Measurements from ENCODE around the gene WNK2.
"Not testable (repeated sequence)": the region's sequence is repeated elsewhere in the genome, so short reads cannot be mapped to it uniquely, and the experiment has no call there.

WNK2 gene

DNA sequence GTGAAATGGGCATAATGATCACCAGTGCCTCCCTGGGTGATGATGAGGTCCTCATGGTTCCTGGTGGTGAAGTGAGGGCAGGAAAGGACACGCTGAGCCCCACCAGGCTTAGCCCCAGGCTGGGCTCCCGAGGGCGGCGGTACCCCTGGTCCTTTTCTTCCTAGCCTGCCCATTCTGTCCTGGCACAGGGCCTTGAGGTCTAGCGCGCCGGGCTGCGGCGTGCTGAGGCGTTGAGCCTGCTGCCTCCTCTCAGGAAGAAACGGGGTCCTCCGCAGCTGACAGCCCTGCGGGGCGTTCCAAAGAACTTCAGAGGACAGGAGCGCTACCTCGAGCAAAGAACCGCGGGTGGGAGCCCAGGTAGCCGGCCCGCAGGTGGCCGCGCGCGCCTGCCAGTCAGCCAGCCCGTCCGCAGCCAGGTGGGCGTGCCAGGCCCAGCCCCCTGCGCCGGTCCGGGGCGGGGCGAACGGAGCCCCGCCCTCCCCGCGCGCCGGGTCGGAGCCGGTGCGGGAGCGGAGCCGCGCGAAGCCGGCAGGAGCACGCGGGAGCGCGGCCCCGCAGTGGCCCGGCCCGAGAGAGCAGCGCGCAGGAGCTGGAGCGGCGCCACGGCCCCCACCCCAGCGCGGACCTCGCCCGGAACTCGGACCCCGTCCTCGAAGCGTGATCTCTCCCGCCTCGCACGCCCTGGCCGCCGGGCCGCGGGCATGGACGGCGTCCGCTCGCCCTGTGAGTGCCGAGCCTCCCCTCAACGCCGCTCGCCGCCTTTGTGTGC, at the start of gene WNK2:
Gene WNK2, plus strand, starts transcription at position 477 of the 769 bp plus-strand sequence. CDS start 791 bp downstream, outside the sequence.
- no peak for DNase-seq (ENCODE audit: low spot score)

DNA sequence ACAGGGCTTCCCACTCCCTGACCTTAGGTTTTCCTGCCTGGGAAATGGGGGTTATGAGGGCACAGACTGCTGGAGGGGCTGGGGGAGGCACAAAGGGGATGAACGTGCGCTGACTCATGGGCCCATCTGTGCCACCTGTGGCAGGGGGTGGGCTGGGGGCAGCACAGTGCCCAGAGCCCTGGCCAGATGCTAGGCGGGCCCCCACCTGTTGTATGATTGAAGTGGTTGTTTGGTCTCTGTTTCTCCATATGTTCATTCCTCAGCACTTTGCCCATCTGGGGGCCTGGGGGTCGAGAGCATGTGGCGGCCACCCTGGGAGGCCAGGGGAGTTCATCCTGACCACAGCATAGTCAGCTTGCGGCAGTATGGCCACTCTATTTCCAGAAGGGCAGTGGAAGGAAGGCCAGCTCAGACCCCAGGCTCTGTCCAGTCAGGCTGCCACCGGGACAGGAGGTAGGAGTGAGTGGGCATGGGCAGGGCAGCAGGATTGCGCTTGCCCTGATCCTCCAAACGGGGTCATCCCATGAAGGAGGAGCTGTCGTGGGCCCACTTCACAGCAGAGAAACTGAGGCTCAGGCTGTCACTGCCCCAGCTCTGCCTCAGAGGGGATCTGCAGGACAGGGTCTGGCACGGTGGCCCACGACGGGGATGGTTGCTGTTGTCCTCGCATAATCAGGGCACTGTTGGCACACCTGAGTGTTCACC, 49.0 kb upstream of the WNK2 start:
- DNase-seq (ENCODE audit: low spot score): no peak

DNA sequence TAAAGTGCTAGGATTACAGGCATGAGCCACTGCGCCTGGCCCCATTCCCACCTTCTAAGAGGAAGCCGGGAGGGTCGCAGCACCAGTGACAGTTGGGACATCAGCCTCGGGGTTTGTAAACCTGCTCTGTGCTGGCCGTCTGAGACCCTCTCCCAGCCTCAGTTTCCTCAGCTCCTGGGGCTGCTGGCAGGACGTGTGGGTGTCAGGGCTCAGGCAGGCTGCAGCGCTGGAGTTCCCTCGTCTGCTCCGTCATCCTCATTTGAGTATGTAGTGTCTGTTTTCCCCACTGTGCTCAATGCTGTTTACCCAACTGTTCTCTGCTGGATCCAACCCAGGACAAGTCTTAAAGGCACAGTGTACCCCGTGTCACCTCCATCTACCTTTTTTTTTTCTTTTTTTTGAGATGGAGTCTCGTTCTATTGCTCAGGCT, 47.9 kb upstream of the WNK2 start:
- no peak for DNase-seq (ENCODE audit: low spot score)

DNA sequence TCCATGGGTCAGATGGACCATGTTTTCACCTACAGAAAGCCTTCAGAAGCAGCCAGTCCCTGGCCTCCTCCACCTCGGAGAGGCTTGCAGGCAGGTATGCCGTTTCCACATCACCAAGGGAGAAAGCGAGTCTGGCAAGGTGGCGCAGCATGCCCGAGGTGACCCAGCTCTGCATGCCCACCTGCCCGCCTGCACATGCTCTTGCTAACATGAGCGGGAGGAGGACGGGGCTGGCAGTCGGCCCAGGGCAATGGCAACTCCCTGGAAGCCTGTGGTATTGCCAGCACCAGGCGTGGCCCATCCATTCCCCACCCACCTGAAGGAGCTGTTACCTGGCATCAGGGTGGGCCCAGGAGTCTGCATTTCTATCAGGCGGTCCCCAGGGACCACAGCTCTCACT, 46.6 kb upstream of the WNK2 start:
- DNase-seq (ENCODE audit: low spot score): no peak

DNA sequence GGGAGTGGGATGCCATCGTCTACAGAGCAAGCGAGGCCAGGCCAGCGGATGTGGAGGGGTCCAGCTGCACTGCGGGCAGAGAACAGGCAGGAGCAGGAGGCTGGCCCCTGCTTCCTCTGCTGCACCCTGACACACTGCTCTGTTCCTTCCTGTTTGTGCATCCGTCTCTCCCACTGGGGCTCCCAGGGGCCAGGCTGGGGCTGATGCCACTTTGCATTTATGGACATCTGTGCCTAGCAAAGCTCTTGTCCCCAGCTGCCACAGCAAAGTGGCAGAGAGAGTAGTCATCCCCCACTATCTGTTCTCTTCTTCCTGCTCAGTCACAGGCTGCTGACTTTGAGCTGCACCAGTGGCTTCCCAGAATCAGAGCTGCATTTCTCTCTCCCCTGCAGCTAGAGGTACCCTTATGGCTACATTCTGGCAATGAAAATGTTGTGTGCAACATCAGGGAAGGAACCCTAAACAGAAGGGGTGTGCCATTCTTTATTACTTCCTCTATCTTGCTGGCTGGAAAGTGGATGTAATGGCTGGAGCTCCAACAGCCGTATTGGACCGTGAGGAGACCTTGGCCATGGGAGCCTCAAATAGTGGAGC, 45.7 kb upstream of the WNK2 start:
- no peak for DNase-seq (ENCODE audit: low spot score)

DNA sequence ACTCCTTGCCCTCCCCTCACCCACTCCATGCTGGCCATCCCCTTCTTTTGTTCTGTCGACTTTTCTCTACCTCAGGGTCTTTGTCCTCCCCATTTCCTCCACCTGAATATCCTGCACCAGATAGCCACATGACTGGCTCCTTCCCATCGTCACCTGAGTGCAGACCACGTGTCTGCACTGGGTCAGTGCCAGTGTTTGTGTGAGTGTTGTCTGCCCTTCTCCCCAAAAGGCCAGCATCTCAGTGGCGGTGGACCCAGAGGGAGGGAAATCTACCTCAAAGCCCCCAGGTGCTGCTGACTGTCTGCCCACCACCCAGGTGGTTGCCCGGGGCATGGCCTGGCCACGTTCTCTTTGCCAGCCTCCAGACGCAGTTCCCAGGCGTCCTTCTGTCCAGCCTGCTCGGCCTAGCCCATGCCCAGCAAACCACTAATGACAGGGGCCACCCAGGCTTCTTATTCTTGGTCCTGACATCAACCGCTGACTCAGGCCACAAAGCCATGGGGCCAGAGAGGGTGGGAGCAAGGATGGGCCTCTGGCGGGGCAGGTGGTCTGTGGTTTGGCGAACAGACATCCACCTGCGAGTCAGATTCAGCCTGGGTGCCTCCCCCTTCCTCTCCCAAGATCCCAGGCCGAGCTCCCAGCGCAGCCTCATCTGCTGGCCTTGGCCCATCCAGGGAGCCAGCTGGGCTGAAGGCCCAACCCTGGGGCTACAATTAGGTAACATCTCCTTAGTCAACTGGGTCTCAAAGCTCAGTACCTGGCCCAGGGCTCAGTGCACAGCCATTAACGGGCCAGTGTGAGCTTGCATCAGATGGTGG, 44.4 kb upstream of the WNK2 start:
- DNase-seq (ENCODE audit: low spot score): no peak

DNA sequence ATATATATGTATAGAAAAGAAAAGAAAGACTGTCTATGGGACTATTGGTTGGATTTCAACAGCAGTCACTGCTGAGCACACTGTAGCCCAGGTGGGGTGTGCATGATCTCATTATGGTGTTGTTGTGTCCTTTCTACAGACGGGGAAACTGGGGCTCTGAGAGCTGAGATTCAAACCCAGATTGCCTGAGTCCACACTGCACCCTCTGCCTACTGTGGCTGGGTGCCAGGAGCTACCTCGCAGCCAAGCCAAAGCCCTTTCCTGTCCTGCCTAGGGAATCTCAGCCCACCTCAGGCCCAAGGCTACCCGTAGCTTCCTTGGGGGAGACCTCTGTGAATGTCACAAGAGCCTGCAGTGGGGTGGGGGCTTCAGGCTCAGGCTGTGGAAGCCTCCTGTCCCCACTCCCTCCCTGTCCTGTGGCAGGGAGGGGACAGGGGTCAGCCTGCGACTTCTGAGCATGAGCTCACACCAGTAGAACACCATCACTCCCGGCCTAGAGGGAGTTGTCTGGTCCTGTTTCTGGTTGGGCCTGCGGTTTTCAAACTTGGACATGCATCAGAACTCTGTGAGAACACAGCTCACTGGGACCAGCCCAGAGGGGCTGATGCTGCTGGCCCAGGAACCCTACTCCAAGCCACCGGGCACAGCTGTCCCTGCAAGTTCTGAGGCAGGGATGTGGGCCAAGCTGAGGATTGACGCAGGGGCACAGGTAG, 42.0 kb upstream of the WNK2 start:
- no peak for DNase-seq (ENCODE audit: low spot score)

DNA sequence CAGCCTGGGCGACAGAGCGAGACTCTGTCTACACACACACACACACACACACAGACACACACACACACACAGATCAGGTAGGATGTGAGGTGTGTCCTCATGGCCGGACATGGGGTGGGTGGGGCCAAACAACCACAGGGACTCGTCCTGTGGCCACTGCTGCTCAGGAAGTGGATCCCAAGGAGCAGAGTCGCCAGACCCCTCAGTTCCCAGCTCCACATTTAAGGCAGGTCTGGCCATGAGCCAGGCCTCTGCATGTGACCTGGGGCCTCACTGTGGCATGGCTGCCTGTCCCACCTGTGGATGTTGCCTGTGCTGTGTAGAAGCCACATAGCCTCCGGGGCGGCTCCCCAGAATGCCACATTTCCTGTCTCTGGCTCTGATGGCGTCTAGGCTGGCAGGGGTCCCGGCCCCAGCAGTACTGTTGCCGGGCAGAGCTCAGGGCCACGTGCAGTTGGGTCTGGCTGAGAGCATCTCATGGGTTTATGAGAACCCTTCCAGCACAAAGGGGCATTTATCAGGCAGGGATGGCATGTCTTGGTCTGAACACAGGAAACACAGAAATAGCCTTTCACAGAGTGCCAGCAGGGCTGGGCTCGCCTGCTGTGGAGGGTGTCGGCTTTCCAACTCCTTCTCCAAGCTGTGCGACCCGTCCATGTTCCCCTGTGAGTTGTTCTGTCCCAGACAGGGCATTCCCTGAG, 40.0 kb upstream of the WNK2 start:
- DNase-seq (ENCODE audit: low spot score): no peak

DNA sequence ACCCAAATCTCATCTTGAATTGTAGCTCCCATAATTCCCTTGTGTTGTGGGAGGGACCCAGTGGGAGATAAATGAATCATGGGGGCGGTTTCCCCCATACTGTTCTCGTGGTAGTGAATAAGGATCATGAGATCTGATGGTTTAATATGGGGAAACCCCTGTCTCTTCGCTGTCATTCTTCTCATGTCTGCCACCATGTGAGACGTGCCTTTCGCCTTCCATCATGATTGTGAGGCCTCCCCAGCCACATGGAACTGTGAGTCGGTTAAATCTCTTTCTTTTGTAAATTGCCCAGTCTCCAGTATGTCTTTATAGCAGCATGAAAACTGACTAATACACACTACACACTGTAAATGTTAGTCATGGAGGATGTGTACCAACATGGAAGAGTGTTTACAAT, 37.2 kb upstream of the WNK2 start:
- not testable (repeated sequence) for DNase-seq (ENCODE audit: low spot score)

DNA sequence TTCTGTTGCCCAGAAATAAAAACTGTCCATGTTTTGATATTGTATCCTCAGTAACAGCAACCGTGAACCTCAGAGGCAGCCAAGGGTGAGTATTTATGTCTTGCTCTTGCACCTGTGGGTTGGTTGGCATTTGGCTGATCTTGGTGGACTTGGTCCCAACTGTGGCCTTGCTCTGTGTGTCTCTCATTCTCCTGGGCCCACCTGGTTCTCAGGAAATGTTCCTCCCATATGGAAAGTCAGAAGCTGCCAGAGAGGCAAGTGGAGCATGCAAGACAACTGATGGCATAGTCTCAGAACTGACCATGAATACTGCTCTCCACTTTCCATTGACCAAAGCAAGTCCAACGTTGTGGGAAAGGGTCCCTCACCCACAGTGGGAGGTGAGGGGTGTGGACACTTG, 36.3 kb upstream of the WNK2 start:
- no peak for DNase-seq (ENCODE audit: low spot score)

DNA sequence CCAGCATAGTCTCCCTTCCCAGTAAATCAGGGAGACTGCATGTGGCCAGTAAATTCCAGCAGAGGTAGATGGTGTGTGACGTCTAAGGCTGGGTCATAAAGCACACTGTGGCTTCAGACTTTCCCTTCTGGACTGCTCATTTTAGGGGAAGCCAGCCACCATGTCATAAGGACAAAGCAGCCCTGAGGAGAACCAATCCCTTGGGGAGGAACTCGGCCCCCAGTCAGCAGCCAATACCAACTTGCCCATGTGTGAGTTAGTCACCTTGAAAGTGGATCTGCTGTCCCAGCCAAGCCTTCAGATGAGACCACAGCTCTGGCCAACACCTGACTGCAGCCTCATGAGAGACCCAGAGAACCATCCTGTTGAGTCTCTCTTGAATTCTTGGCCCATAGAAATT, 35.2 kb upstream of the WNK2 start:
- DNase-seq (ENCODE audit: low spot score): no peak

DNA sequence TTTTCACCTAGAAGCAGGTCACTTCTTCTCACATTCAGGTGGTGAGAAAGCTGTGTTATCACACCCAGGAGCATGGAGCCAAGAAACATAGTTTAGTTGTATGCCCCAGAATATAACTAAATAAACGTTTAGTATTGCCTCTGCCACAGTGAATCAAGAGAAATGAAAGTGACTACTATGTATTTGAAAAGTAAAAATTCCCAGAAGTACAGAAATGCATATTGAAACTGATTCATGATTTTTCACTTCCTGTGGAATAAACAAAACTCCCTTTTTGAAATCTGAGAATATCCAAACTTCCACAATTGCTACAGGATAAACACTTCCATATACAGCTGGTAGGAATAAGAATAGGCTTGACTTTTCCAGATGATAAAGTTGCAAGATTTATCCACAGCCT, 34.6 kb upstream of the WNK2 start:
- DNase-seq (ENCODE audit: low spot score): no peak

DNA sequence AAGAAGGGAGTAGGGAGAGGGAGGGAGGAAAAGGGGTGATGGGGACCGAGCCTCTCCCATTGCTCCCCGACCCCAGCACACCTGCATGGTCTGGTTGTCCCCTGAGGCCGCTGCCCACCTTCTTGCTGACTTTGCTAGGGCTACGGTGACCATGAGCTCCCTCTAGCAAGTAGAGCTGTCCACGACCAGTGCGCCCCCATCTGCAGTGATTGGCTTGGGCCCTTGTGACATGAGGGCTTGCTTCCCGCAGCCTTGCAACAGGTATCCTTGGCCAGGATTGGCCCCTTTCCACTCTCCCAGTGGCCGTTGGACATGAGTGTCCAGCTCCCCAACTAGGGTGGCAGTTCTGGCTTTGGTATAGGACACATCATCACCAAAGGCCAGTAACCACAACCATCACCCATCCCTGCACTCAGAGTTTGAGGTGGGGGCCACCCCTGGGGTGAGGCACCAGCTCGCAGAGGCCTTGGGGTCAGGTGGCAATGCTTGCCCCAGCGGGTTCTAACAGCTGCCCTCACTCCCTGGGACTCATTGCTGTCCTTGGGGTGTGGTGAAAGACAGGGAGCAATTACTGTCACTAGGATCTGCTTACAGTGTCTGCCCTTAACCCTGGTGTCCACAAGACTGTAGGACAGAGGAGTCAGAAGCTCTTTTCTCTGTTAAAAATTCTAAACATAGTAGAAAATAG, 32.7 kb upstream of the WNK2 start:
- DNase-seq (ENCODE audit: low spot score): no peak

DNA sequence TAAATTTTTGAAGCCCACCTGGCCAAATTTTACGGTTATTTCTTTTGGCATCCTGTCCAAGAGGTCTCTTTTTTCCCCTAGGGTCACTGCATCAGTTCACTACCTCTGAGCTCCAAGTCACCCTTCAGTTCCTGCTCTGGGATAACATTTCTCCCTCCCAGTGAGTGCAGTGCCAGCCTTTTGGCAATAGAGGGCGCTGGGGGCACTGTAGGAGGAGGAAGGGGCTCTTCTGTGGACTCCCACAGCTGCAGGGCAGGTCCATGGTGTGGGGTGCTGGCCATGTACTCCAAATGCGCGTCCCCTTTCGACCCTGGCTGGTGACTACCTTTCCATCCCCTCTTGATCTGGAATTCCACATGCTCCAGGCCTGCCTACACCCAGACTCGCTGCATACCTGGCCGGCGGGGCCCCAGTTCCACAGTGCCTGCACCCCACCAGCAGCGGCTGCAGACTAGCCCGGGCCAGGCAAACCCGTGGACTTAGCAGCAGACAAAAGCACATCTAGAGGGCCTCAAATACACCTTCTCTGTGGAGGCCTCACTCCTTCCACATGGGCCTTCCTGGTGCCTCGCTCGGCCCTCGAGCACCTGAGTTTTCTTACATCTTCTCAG, 29.5 kb upstream of the WNK2 start:
- no peak for DNase-seq (ENCODE audit: low spot score)

DNA sequence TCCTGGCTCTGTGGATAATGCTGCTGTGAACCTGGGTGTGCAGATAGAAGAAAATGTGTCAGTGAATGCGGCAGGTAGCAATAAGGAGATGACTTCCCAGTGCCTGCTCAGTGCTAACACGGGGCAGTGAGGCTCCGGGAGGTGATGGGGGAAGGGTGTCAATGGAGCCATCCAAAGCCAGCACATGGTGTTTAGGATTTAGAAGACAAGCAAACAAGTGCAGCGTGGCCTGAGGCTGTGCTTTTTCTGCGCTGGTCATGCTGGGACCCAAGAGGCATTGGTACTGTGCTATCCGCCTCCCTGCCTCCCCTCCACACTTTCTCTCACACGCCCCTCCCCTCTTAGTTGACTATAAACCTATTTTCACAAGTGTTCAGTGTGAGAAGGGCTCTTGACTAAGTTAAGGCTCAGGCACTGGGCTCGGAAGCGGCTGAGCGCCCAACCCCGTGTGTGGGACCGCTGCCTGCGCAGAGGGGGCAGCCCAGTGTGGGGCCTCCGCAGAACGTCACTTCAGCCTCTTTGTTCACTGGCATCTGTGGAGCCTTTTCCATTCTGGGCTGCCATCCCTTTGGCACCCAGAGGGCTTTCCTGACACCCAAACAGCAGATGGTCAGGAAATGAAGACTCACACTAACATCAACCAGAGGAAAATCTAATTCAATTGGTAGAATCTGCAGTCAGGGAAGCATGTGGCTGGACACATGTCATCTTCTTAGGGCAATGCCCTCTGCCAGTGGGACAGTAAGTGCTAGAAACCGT, 28.0 kb upstream of the WNK2 start:
- DNase-seq (ENCODE audit: low spot score): no peak

DNA sequence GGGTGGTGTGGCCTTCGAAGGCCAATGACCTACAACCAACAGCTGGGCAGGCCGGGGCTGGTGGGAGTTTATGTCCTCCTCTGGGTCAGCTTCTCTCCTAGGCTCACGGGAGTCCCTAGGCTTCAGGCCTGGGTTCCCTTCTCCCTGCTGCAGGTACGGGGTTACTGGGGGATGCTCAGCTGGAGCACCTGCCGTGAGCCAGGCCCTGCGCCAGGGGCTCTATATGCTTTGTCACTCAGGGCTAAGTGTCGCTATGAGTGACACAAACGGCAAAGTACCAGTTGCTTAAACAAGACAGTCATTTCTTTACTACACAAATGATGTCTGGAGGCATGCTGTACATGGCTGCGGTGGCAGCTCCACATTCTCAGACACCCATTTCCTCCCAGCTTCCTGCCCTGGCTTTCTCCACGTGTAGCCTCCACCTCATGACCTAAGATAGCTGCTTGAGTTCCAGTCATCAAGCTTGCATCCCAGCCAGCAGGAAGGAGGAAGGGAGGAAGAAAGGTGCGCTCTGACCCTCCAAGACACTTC, 27.4 kb upstream of the WNK2 start:
- DNase-seq (ENCODE audit: low spot score): peak; percentile 27

DNA sequence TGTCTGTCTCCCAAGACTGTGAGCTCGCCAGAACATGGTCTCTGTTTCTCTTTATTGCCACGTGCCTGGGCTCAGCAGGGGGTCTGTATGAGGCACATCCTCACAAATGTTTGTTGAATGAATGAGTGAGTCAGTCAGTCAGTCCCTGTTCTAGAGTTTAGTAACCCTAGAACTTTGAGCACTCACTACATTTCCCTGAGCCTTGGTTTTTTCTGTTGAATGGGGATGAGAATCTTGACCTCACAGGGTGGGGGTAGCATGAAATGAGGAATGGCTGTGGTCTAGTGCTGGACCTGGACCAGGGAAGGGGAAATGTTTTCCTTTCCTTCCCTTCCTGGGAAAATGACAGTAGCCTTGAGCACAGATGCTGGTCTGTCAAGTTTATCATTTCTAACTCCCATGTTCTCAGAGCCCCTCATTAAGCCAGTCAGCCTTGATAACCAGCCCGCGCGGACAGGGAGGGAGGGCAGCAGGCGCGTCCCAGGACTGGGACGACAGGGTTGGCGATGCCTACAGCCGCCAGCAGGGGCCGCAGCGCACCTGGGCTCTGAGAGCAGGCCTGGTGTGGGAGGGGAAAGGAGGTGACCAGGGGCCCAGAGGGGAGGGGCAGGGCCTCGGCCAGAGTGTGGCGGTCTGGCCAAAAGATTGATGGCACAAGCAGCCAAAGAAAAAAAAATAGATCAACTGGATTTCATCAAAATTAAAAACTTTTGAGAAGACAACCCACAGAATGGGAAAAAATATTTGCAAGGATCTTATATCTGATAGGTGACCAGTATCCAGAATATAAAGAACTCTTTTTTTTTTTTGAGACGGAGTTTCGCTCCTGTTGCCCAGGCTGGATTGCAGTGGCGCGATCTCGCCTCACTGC, 24.1 kb upstream of the WNK2 start:
- DNase-seq (ENCODE audit: low spot score): peak; percentile 73

All from kidney capillary endothelial cell (primary cell).